ENCODE results near the gene TBC1D4. TPM values are rescaled to one million over a fixed set of nuclear protein-coding genes. Genes with fewer than 3 reads are reported as not detected.

TBC1D4 gene
- total and polyA plus RNA-seq, 10 donors: 10.1 to 67.0 (median 21.6) TPM

DNA sequence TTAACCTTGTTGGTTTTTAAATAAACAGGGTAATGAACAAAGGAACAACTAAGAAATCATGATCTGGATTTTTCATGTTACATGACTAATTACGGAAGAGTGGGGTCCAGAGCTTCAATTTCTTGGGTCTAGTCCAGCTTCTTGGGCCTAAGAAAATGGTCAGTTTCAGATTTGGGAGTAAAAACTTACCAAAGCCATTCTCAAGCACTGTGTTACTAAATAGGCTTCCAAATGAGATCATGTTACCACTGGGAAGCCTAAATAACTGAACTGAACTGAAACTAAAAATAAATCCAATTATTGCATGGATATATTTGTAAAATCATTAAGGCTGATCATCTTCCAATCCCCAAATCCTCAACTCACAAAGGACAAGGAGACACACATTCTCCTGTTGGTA, 13.9 kb downstream of the TBC1D4 start:
- H3K9me3 ChIP-seq: no peaks in the 10 kb centered on the region
- TF ChIP-seq, protein P1, sequence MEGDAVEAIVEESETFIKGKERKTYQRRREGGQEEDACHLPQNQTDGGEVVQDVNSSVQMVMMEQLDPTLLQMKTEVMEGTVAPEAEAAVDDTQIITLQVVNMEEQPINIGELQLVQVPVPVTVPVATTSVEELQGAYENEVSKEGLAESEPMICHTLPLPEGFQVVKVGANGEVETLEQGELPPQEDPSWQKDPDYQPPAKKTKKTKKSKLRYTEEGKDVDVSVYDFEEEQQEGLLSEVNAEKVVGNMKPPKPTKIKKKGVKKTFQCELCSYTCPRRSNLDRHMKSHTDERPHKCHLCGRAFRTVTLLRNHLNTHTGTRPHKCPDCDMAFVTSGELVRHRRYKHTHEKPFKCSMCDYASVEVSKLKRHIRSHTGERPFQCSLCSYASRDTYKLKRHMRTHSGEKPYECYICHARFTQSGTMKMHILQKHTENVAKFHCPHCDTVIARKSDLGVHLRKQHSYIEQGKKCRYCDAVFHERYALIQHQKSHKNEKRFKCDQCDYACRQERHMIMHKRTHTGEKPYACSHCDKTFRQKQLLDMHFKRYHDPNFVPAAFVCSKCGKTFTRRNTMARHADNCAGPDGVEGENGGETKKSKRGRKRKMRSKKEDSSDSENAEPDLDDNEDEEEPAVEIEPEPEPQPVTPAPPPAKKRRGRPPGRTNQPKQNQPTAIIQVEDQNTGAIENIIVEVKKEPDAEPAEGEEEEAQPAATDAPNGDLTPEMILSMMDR (IDR thresholded peaks at IDR 0.05 in 8 of 11, conservative IDR thresholded peaks at IDR 0.05 in 3 of 11): no peak
- TF ChIP-seq POLR2A (IDR thresholded peaks at IDR 0.05) (no peak), POLR2AphosphoS5 (IDR thresholded peaks at IDR 0.05) (no peak)
- H3K27me3 ChIP-seq (replicated peaks in 1 of 7): no peaks in the 10 kb centered on the region
- H3K4me1 ChIP-seq: no peaks in the 10 kb centered on the region
- WGBS, 5 donors: 76 to 81% (median 78%) methylated on average over 1 of the region's 1 CpG
- no peak for DNase-seq
- no peaks in the 10 kb centered on the region for H3K36me3 ChIP-seq
- H3K4me3 ChIP-seq: no peak overlapping the region
- intact Hi-C loops (cut with DNase I; ENCODE audit: low total_unique reads): no loop called here
- no peak overlapping the region for H3K27ac ChIP-seq

DNA sequence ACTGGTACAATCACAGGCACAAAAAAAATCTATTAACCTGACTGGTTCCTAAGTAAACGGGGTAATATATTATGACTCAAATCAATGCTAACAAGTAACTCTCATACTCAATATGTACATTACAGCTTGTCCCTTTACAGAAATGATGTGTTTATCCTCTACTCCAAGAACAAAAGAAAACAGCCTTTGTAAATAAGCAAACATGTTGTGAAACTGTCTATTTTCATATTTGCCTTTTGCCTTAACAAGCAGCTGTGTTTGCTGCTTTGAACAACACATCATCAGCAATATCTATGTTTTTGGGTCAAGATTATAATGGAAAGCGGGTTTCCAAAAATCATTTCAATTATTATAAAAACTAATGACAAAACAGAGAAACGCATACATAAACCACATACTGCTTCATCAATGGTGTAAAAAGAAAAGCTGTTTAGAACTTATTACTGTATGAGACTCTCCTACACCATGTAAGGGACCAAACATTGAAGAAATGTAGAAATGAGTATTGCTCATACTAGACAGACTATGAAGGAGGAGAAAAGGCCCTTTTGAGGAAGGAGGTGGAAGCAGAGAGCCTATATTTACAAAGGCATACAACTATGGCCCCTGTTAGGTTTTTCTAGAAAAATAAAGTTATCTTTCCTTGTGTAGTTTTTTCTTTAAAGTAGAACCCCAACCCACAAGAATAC, 14.8 kb downstream of the TBC1D4 start:
- WGBS, 5 donors: 90 to 96% (median 92%) methylated on average over 3 of the region's 3 CpGs
- no peaks in the 10 kb centered on the region for H3K36me3 ChIP-seq
- H3K4me1 ChIP-seq: no peaks in the 10 kb centered on the region
- no peak overlapping the region for H3K4me3 ChIP-seq
- H3K9me3 ChIP-seq: no peaks in the 10 kb centered on the region
- no peak for DNase-seq
- no peak for TF ChIP-seq POLR2AphosphoS5 (IDR thresholded peaks at IDR 0.05)
- TF ChIP-seq, protein P1 (IDR thresholded peaks at IDR 0.05 in 8 of 11, conservative IDR thresholded peaks at IDR 0.05 in 3 of 11): no peak
- no peak for TF ChIP-seq POLR2A (IDR thresholded peaks at IDR 0.05)
- H3K27ac ChIP-seq: no peak overlapping the region
- intact Hi-C loops (cut with DNase I; ENCODE audit: low total_unique reads): no loop called here
- H3K27me3 ChIP-seq (replicated peaks in 1 of 7): no peaks in the 10 kb centered on the region

DNA sequence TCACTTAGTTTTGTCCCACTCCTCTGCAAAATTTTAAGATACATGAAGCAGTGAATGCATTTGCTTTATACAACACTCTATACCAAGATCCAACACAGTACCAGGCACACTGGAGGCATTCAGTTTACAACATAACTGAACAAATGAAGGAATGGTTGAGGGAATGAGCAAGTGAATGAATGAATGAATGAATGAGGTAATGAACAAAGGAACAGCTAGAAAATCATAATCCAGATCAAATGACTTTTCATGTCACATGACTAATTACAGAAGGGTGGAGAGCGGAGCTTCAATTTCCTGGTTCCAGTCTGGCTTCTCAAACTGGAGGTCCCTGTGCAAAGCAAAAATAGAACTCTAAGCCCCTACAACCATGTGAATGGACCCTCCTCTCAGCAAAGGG, 16.7 kb downstream of the TBC1D4 start:
- WGBS, 5 donors: 90 to 100% (median 97%) methylated on average over 1 of the region's 1 CpG
- Histone ChIP-seq H3K9me3 (no peaks in the 10 kb centered on the region), H3K27ac (no peak overlapping the region), H3K27me3 (replicated peaks in 1 of 7) (no peaks in the 10 kb centered on the region), H3K4me3 (no peak overlapping the region), H3K36me3 (no peaks in the 10 kb centered on the region), H3K4me1 (no peaks in the 10 kb centered on the region)
- no peak for DNase-seq
- TF ChIP-seq POLR2AphosphoS5 (IDR thresholded peaks at IDR 0.05) (no peak), POLR2A (IDR thresholded peaks at IDR 0.05) (no peak)
- TF ChIP-seq, protein P1 (IDR thresholded peaks at IDR 0.05 in 8 of 11, conservative IDR thresholded peaks at IDR 0.05 in 3 of 11): no peak
- intact Hi-C loops (cut with DNase I; ENCODE audit: low total_unique reads): no loop called here

DNA sequence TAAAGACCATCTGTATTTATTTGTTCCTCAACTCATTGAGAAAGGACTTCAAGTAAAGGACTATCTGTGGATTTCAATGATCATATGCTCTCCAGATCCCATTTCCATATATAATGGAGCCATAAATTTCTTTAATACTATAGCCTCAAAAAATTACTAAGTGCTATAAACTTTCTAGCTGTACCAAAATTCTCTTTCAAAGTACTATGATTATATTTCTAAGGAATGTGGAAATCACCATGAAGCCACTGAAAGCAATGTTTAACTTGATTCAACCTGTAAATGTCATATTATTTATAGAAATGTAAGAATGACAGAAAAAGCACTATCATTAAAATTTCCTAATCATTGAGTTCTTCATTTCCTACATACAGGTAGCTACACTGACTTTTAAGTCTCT, 20.7 kb downstream of the TBC1D4 start:
- TF ChIP-seq POLR2AphosphoS5 (IDR thresholded peaks at IDR 0.05): no peak
- TF ChIP-seq, protein P1 (IDR thresholded peaks at IDR 0.05 in 8 of 11, conservative IDR thresholded peaks at IDR 0.05 in 3 of 11): no peak
- TF ChIP-seq POLR2A (IDR thresholded peaks at IDR 0.05): no peak
- Histone ChIP-seq H3K4me3 (no peak overlapping the region), H3K27me3 (replicated peaks in 1 of 7) (no peaks in the 10 kb centered on the region), H3K4me1 (no peaks in the 10 kb centered on the region), H3K9me3 (no peaks in the 10 kb centered on the region), H3K36me3 (no peaks in the 10 kb centered on the region), H3K27ac (no peak overlapping the region)
- no peak for DNase-seq
- intact Hi-C loops (cut with DNase I; ENCODE audit: low total_unique reads): no loop called here
